ENCODE measurements around the gene NUP93. TPM values are rescaled to one million over a fixed set of nuclear protein-coding genes. Genes with fewer than 3 reads are reported as not detected.

NUP93 gene
- total and polyA plus RNA-seq, 2 donors, result 58.3 to 85.9 TPM

- H3K36me3 ChIP-seq (ENCODE audit: control insufficient read depth in 2 of 2, insufficient read depth in 2 of 2, low read length in 1 of 2), result peaks cover 71 to 74% of the 10 kb centered on the region in 2 donors
- whole genome bisulfite sequencing, result 95% methylated on average over 9 of the region's 9 CpGs
- H3K4me3 ChIP-seq (ENCODE audit: low read length in 2 of 2), result no peak overlapping the region
- H3K4me1 ChIP-seq (ENCODE audit: control insufficient read depth in 2 of 2, insufficient read depth in 2 of 2, low read length in 2 of 2), result no peaks in the 10 kb centered on the region
- H3K27ac ChIP-seq (ENCODE audit: low read depth in 1 of 2, low read length in 1 of 2), result no peak overlapping the region
- no peaks in the 10 kb centered on the region for H3K27me3 ChIP-seq (ENCODE audit: control insufficient read depth in 2 of 2, insufficient read depth in 1 of 2, low read length in 1 of 2)
- no peaks in the 10 kb centered on the region for H3K9me3 ChIP-seq (ENCODE audit: control insufficient read depth in 2 of 2, insufficient read depth in 1 of 2, low read length in 1 of 2)
- DNase-seq (ENCODE audit: low read depth in 6 of 9, low spot score in 9 of 9), result no peak
These were observed 108.9 kb downstream of the NUP93 start for GRCh38 chr16:56838622-56839337.

DNA sequence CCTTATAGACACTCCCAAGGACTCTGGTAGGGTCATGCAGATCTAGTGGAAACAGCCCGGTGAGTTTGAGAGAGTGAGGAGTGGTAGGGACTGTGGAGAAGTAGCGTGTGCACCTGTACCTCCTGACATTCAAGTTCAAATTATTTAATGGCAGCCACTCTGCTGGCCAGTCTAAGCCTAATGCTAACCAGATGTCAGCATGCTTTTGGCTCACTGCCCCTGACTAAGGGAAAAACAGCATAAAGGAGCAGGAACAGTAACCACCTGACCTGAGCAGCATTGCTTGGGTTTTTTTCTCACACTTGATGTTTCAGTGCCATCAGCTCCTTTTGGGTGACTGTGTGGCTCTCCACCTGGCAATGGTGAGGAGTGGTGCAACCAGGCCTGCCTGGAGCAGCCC is 111.3 kb downstream of the NUP93 start:
- Histone ChIP-seq H3K9me3 (ENCODE audit: control insufficient read depth in 2 of 2, insufficient read depth in 1 of 2, low read length in 1 of 2) (no peaks in the 10 kb centered on the region), H3K4me1 (ENCODE audit: control insufficient read depth in 2 of 2, insufficient read depth in 2 of 2, low read length in 2 of 2) (no peaks in the 10 kb centered on the region), H3K27me3 (ENCODE audit: control insufficient read depth in 2 of 2, insufficient read depth in 1 of 2, low read length in 1 of 2) (no peaks in the 10 kb centered on the region), H3K4me3 (ENCODE audit: low read length in 2 of 2) (no peak overlapping the region), H3K36me3 (ENCODE audit: control insufficient read depth in 2 of 2, insufficient read depth in 2 of 2, low read length in 1 of 2) (peaks cover 67 to 74% of the 10 kb centered on the region in 2 donors), H3K27ac (ENCODE audit: low read depth in 1 of 2, low read length in 1 of 2) (no peak overlapping the region)
- WGBS, result 99% methylated on average over 2 of the region's 2 CpGs
- DNase-seq (ENCODE audit: low read depth in 6 of 9, low spot score in 9 of 9), result no peak

DNA sequence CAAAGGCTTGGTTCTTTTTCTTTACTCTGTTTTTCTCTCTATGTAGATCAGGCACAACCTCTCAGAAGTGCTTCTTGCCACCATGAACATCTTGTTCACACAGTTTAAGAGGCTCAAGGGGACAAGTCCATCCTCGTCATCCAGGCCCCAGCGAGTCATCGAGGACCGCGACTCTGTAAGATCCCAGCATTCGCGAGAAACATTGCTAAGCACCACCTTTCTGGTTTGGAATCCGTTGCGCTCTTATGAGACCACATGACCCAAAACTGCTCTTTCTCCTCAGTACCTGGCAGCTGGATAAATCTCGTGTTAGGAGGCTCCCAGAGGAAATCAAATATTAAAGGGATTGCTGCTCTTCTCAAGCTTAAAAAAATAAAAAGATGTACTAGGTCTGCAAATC is 111.7 kb downstream of the NUP93 start:
- 96% methylated on average over 10 of the region's 10 CpGs for WGBS
- Histone ChIP-seq H3K36me3 (ENCODE audit: control insufficient read depth in 2 of 2, insufficient read depth in 2 of 2, low read length in 1 of 2) (peaks cover 67 to 69% of the 10 kb centered on the region in 2 donors), H3K9me3 (ENCODE audit: control insufficient read depth in 2 of 2, insufficient read depth in 1 of 2, low read length in 1 of 2) (no peaks in the 10 kb centered on the region), H3K27me3 (ENCODE audit: control insufficient read depth in 2 of 2, insufficient read depth in 1 of 2, low read length in 1 of 2) (no peaks in the 10 kb centered on the region), H3K4me1 (ENCODE audit: control insufficient read depth in 2 of 2, insufficient read depth in 2 of 2, low read length in 2 of 2) (peaks cover 0 to 2% of the 10 kb centered on the region in 2 donors), H3K27ac (ENCODE audit: low read depth in 1 of 2, low read length in 1 of 2) (no peak overlapping the region), H3K4me3 (ENCODE audit: low read length in 2 of 2) (no peak overlapping the region)
- no peak for DNase-seq (ENCODE audit: low read depth in 6 of 9, low spot score in 9 of 9)

DNA sequence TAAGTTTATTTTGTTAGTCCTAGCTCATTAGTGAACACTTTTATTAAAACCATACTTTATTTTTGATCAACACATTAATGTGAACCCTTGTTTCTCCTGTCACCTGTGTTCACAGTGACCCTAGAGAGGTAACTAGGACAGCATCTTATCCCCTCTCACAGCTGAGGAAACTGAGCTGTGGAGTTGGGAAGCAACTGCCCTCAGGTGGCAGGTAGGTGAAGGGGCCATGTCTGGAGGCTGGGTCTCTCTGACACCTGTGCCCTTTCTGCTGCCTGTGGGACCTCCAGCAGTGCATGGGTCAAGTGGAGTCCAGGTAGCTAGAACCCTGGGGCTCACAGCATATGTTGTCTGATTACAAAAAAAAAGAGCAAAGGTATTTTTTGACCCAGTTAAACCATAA is 112.2 kb downstream of the NUP93 start:
- Histone ChIP-seq H3K9me3 (ENCODE audit: control insufficient read depth in 2 of 2, insufficient read depth in 1 of 2, low read length in 1 of 2) (no peaks in the 10 kb centered on the region), H3K27me3 (ENCODE audit: control insufficient read depth in 2 of 2, insufficient read depth in 1 of 2, low read length in 1 of 2) (no peaks in the 10 kb centered on the region), H3K4me1 (ENCODE audit: control insufficient read depth in 2 of 2, insufficient read depth in 2 of 2, low read length in 2 of 2) (peaks cover 3 to 7% of the 10 kb centered on the region in 2 donors), H3K36me3 (ENCODE audit: control insufficient read depth in 2 of 2, insufficient read depth in 2 of 2, low read length in 1 of 2) (peaks cover 63 to 65% of the 10 kb centered on the region in 2 donors), H3K27ac (ENCODE audit: low read depth in 1 of 2, low read length in 1 of 2) (no peak overlapping the region), H3K4me3 (ENCODE audit: low read length in 2 of 2) (no peak overlapping the region)
- DNase-seq (ENCODE audit: low read depth in 6 of 9, low spot score in 9 of 9), result no peak

DNA sequence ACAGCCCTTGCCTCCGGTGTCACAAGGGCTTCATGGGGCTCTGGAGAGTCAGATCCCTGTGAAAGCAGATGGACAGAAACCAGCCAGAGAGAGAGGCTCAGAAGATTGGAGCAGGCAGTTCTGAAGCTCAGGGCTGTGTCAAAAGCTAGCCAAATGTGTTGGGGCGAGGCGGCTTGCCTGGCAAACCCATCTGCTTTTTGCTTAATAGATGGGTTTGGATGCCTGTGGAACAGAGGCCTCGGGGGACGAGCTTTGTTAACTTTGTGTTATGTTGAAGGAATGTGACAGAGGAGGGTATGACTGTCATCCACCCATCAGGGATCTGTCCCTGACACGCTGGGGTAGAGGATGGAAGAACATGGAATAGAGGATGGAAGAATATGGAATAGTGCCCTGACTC is 114.1 kb downstream of the NUP93 start:
- Histone ChIP-seq H3K4me3 (ENCODE audit: low read length in 2 of 2) (no peak overlapping the region), H3K27me3 (ENCODE audit: control insufficient read depth in 2 of 2, insufficient read depth in 1 of 2, low read length in 1 of 2) (no peaks in the 10 kb centered on the region), H3K4me1 (ENCODE audit: control insufficient read depth in 2 of 2, insufficient read depth in 2 of 2, low read length in 2 of 2) (peaks cover 15 to 26% of the 10 kb centered on the region in 2 donors), H3K36me3 (ENCODE audit: control insufficient read depth in 2 of 2, insufficient read depth in 2 of 2, low read length in 1 of 2) (peaks cover 46 to 48% of the 10 kb centered on the region in 2 donors), H3K27ac (ENCODE audit: low read depth in 1 of 2, low read length in 1 of 2) (no peak overlapping the region), H3K9me3 (ENCODE audit: control insufficient read depth in 2 of 2, insufficient read depth in 1 of 2, low read length in 1 of 2) (no peaks in the 10 kb centered on the region)
- no peak for DNase-seq (ENCODE audit: low read depth in 6 of 9, low spot score in 9 of 9)
- WGBS, result 98% methylated on average over 6 of the region's 6 CpGs

DNA sequence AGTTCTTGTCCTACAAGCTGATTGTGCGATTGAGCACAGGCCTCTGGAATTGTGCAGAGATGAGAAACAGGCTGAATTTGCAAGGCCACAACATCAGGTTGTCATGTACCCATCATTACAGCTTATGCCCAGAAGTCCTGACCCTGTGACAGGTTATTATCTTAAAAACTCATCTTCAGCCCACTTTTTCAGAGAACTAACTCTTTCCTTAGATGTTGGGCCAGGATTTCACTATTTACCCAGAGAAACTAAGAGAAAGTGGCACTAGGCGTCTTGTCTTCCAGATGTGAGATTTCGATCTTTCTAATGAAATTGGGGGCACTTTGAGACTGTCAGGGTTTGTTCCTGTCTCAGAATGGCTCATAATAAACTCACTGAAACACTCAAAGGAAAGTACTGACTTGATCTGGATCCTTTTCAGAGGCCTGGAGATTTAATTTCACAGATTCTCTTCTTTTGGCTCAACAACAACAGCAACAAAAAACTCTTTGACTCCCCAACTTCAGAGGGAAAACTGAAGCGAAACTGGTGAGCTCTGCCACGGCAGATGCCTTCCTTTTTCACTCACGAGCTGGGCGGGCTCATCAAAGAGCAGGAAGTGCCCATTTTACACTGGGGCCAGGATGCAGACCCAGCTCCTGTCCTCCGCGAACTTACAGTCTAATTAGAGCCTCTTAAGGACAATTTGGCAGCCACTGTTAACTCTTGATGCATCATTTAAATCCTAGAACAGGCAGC is 117.4 kb downstream of the NUP93 start:
- DNase-seq (ENCODE audit: low read depth in 6 of 9, low spot score in 9 of 9), result peak in 7 of 9 donors; percentile 23 to 80 (median 57)
- Histone ChIP-seq H3K4me1 (ENCODE audit: control insufficient read depth in 2 of 2, insufficient read depth in 2 of 2, low read length in 2 of 2) (peaks cover 23 to 57% of the 10 kb centered on the region in 2 donors), H3K27ac (ENCODE audit: low read depth in 1 of 2, low read length in 1 of 2) (peak overlapping the region; percentile 64 to 79), H3K27me3 (ENCODE audit: control insufficient read depth in 2 of 2, insufficient read depth in 1 of 2, low read length in 1 of 2) (no peaks in the 10 kb centered on the region), H3K4me3 (ENCODE audit: low read length in 2 of 2) (no peak overlapping the region), H3K9me3 (ENCODE audit: control insufficient read depth in 2 of 2, insufficient read depth in 1 of 2, low read length in 1 of 2) (no peaks in the 10 kb centered on the region), H3K36me3 (ENCODE audit: control insufficient read depth in 2 of 2, insufficient read depth in 2 of 2, low read length in 1 of 2) (peaks cover 19 to 22% of the 10 kb centered on the region in 2 donors)
- WGBS, result 44% methylated on average over 9 of the region's 9 CpGs

DNA sequence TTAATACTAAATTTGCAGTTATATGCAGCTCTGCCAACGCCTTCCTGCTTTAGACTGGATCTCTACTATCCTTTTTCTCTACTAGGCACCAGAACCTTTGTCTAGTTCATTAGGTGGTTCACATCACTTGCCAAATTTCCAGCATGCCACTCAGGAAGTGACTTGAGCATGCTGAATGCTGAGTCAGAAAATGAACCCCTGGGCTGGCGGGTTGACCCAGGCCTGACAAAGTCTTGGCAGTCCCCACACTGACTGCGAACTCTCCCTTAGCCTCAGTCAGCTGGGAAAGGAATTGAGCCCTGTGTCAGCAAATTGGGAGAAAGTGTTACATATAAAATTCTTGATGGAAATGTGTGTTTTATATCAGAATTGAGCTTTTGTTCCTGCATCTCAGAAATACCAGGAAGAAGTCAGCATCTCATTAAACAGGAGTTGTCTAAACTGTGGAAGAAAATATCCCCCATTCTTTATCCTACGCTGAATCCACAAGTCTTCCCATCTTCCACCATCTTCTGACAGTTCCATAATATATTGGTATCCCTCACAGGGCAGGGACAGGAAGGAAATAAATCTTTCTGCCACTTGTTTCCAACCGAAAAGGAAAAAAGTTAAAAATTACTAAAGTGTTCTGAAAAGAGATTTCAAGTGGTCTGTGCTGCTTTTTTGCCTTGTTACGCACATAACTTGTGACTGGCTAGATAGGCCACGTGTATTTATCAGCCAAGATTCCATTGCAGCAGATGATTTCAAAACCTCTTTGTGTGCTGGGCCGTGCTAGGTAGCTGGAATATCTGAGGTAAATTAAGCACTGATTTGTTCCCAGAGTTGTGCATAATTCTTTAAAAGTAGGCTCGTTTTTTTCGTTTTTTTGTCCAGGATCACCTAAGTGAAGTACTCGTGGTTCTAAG is 118.4 kb downstream of the NUP93 start:
- Histone ChIP-seq H3K36me3 (ENCODE audit: control insufficient read depth in 2 of 2, insufficient read depth in 2 of 2, low read length in 1 of 2) (peaks cover 10 to 16% of the 10 kb centered on the region in 2 donors), H3K4me1 (ENCODE audit: control insufficient read depth in 2 of 2, insufficient read depth in 2 of 2, low read length in 2 of 2) (peaks cover 23 to 57% of the 10 kb centered on the region in 2 donors), H3K27me3 (ENCODE audit: control insufficient read depth in 2 of 2, insufficient read depth in 1 of 2, low read length in 1 of 2) (no peaks in the 10 kb centered on the region), H3K9me3 (ENCODE audit: control insufficient read depth in 2 of 2, insufficient read depth in 1 of 2, low read length in 1 of 2) (no peaks in the 10 kb centered on the region), H3K4me3 (ENCODE audit: low read length in 2 of 2) (no peak overlapping the region), H3K27ac (ENCODE audit: low read depth in 1 of 2, low read length in 1 of 2) (peak overlapping the region; percentile 36 to 79)
- 90% methylated on average over 11 of the region's 11 CpGs for WGBS
- no peak for DNase-seq (ENCODE audit: low read depth in 6 of 9, low spot score in 9 of 9)

- 53% methylated on average over 7 of the region's 7 CpGs for WGBS
- Histone ChIP-seq H3K27ac (ENCODE audit: low read depth in 1 of 2, low read length in 1 of 2) (peak overlapping the region in 1 of 2 donors; percentile 6), H3K9me3 (ENCODE audit: control insufficient read depth in 2 of 2, insufficient read depth in 1 of 2, low read length in 1 of 2) (no peaks in the 10 kb centered on the region), H3K4me3 (ENCODE audit: low read length in 2 of 2) (no peak overlapping the region), H3K36me3 (ENCODE audit: control insufficient read depth in 2 of 2, insufficient read depth in 2 of 2, low read length in 1 of 2) (peaks cover 5 to 11% of the 10 kb centered on the region in 2 donors), H3K27me3 (ENCODE audit: control insufficient read depth in 2 of 2, insufficient read depth in 1 of 2, low read length in 1 of 2) (no peaks in the 10 kb centered on the region), H3K4me1 (ENCODE audit: control insufficient read depth in 2 of 2, insufficient read depth in 2 of 2, low read length in 2 of 2) (peaks cover 23 to 57% of the 10 kb centered on the region in 2 donors)
- peak in 1 of 9 donors; percentile 39 for DNase-seq (ENCODE audit: low read depth in 6 of 9, low spot score in 9 of 9)
These were observed 119.2 kb downstream of the NUP93 start for GRCh38 chr16:56848955-56849689.

Data from thymus (tissue), 11 donors.